HFF-Myc (cell line): ENCODE data around the gene UBB.

Experiments
- DNase-seq: peaks from one replicate; pipeline ENCODE4 v3.0.0-alpha.2; 2011; ENCODE audit warnings: low read depth; ENCODE audit errors: extremely low read depth
- H3K4me3 ChIP-seq: replicated peaks from 2 replicates; pipeline ENCODE4 v1.5.1; 2011; ENCODE audit warnings: low read depth, mild to moderate bottlenecking, control low read depth, low read length
- CTCF ChIP-seq: IDR thresholded peaks from 2 replicates; pipeline ENCODE4 v1.5.1; 2012; ENCODE audit warnings: mild to moderate bottlenecking, low read depth, low read length, control low read depth; ENCODE audit errors: missing control alignments

UBB gene

GRCh38 chr17:16345565-16345964 is 35.3 kb upstream of the UBB start:
- no peak for DNase-seq
- no peak overlapping the region for H3K4me3 ChIP-seq
- no peak for TF ChIP-seq CTCF

DNA sequence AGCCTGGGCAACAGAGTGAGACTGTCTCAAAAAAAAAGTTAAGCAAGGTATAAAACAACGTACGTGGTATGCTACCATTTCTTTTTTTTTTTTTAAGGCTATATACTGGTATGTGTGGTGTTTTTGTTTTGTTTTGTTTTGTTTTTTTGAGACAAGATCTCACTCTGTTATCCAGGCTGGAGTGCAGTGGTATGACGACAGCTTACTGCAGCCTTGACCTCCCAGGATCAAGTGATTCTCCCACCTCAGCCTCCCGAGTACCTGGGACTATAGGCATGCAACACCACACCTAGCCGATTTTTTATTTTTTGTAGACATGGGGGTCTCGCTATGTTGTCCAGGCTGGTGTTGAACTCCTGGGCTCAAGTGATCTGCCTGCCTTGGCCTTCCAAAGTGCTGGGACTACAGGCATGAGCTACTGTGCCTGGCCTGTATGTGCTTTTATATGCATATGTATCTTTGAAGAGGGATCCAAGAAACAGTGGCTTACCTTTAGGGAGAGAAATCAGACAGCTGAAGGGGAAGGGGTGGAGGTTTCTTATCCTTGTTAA is 34.1 kb upstream of the UBB start:
- no peak overlapping the region for H3K4me3 ChIP-seq
- no peak for TF ChIP-seq CTCF
- DNase-seq: no peak

- DNase-seq: no peak
- TF ChIP-seq CTCF: no peak
- H3K4me3 ChIP-seq: no peak overlapping the region
Measured at GRCh38 chr17:16348586-16348985, 32.3 kb upstream of the UBB start.

- H3K4me3 ChIP-seq: no peak overlapping the region
- no peak for TF ChIP-seq CTCF
- DNase-seq: no peak
Measured at GRCh38 chr17:16349431-16349830, 31.5 kb upstream of the UBB start.

GRCh38 chr17:16351831-16352230 is 29.1 kb upstream of the UBB start:
- no peak for TF ChIP-seq CTCF

GRCh38 chr17:16352303-16352666 is 28.6 kb upstream of the UBB start:
- TF ChIP-seq CTCF: no peak
- no peak for DNase-seq
- peak overlapping the region; percentile 88 for H3K4me3 ChIP-seq

More at GRCh38 chr17:16351831-16352230, 29.1 kb upstream of the UBB start:
- DNase-seq: no peak
- peak overlapping the region; percentile 88 for H3K4me3 ChIP-seq

- peak overlapping the region; percentile 88 for H3K4me3 ChIP-seq
- no peak for DNase-seq
- TF ChIP-seq CTCF: no peak
Measured at GRCh38 chr17:16352667-16353316, 28.1 kb upstream of the UBB start.
